Skeletal muscle cell (primary cell): ENCODE measurements around the gene CNOT6.
"Not testable (repeated sequence)": the region's sequence is repeated elsewhere in the genome, so short reads cannot be mapped to it uniquely, and the experiment has no call there.

ENCODE experiments used
- DNase-seq: peaks from one replicate; pipeline ENCODE4 v3.0.0-alpha.2; 2010; ENCODE audit warnings: low read depth
- H3K4me3 ChIP-seq: 2 replicates; pipeline ENCODE4 v1.5.1; 2011; ENCODE audit warnings: low read depth, mild to moderate bottlenecking, control low read depth, low read length, moderate library complexity

Gene CNOT6

GRCh38 chr5:180494060-180494509 lies at the start of gene CNOT6:
Gene CNOT6, plus strand, starts transcription at chr5:180494379. Its CDS starts 34,898 bp downstream, at chr5:180529277.
- DNase-seq: peak; percentile 86
- peak within 1 kb of the TSS; percentile 79 for H3K4me3 ChIP-seq

- no peak for DNase-seq
- H3K4me3 ChIP-seq: no peak overlapping the region
These were observed 39.4 kb upstream of the CNOT6 start for GRCh38 chr5:180454752-180455151.

GRCh38 chr5:180455872-180456271 lies 38.3 kb upstream of the CNOT6 start:
- no peak for DNase-seq
- no peak overlapping the region for H3K4me3 ChIP-seq

- H3K4me3 ChIP-seq: no peak overlapping the region
- no peak for DNase-seq
These were observed 37.4 kb upstream of the CNOT6 start for GRCh38 chr5:180456792-180457191.

GRCh38 chr5:180458852-180459673 lies 35.1 kb upstream of the CNOT6 start:
- not testable (repeated sequence) for H3K4me3 ChIP-seq, DNase-seq

GRCh38 chr5:180459674-180460142 lies 34.5 kb upstream of the CNOT6 start:
- DNase-seq, H3K4me3 ChIP-seq: not testable (repeated sequence)

GRCh38 chr5:180460834-180461233 lies 33.3 kb upstream of the CNOT6 start:
- H3K4me3 ChIP-seq: no peak overlapping the region
- no peak for DNase-seq

GRCh38 chr5:180461303-180461702 lies 32.9 kb upstream of the CNOT6 start:
- DNase-seq: no peak
- no peak overlapping the region for H3K4me3 ChIP-seq

- H3K4me3 ChIP-seq: no peak overlapping the region
- DNase-seq: no peak
These were observed 30.8 kb upstream of the CNOT6 start for GRCh38 chr5:180463216-180463900.

GRCh38 chr5:180463916-180464602 lies 30.1 kb upstream of the CNOT6 start:
- no peak for DNase-seq
- H3K4me3 ChIP-seq: no peak overlapping the region

- H3K4me3 ChIP-seq: no peak overlapping the region
- DNase-seq: no peak
These were observed 29.6 kb upstream of the CNOT6 start for GRCh38 chr5:180464603-180464970.

- DNase-seq: not testable (repeated sequence)
These were observed 29.1 kb upstream of the CNOT6 start for GRCh38 chr5:180465052-180465451.

GRCh38 chr5:180466316-180466715 lies 27.9 kb upstream of the CNOT6 start:
- no peak for DNase-seq

More at GRCh38 chr5:180465052-180465451, 29.1 kb upstream of the CNOT6 start:
- H3K4me3 ChIP-seq: not testable (repeated sequence)

GRCh38 chr5:180467028-180467975 lies 26.9 kb upstream of the CNOT6 start:
- no peak overlapping the region for H3K4me3 ChIP-seq
- no peak for DNase-seq

More at GRCh38 chr5:180466316-180466715, 27.9 kb upstream of the CNOT6 start:
- no peak overlapping the region for H3K4me3 ChIP-seq

GRCh38 chr5:180467989-180468731 lies 26.0 kb upstream of the CNOT6 start:
- no peak for DNase-seq
- H3K4me3 ChIP-seq: no peak overlapping the region

GRCh38 chr5:180468732-180469585 lies 25.2 kb upstream of the CNOT6 start:
- no peak overlapping the region for H3K4me3 ChIP-seq
- no peak for DNase-seq

- H3K4me3 ChIP-seq: no peak overlapping the region
- DNase-seq: no peak
These were observed 24.7 kb upstream of the CNOT6 start for GRCh38 chr5:180469586-180469865.

- DNase-seq: no peak
- no peak overlapping the region for H3K4me3 ChIP-seq
These were observed 24.3 kb upstream of the CNOT6 start for GRCh38 chr5:180469866-180470265.
